Measurements from ENCODE around the gene CREM.

GRCh38 chr10:35262436-35262835, 135.8 kb downstream of the CREM start:
- TF ChIP-seq POLR2AphosphoS5 (IDR thresholded peaks at IDR 0.05; ENCODE audit: low read depth, low read length) (no peak), CTCF (IDR thresholded peaks at IDR 0.05 in 2 of 3, conservative IDR thresholded peaks at IDR 0.05 in 1 of 3; ENCODE audit: borderline replicate concordance in 1 of 3, insufficient read depth in 1 of 3, low read depth in 2 of 3, low read length in 2 of 3) (no peak), SIN3A (IDR thresholded peaks at IDR 0.05; ENCODE audit: low read depth) (no peak)

All from HCT116 (cell line).